Measurements from ENCODE around the gene RHOBTB1.

- TF ChIP-seq, protein P1, sequence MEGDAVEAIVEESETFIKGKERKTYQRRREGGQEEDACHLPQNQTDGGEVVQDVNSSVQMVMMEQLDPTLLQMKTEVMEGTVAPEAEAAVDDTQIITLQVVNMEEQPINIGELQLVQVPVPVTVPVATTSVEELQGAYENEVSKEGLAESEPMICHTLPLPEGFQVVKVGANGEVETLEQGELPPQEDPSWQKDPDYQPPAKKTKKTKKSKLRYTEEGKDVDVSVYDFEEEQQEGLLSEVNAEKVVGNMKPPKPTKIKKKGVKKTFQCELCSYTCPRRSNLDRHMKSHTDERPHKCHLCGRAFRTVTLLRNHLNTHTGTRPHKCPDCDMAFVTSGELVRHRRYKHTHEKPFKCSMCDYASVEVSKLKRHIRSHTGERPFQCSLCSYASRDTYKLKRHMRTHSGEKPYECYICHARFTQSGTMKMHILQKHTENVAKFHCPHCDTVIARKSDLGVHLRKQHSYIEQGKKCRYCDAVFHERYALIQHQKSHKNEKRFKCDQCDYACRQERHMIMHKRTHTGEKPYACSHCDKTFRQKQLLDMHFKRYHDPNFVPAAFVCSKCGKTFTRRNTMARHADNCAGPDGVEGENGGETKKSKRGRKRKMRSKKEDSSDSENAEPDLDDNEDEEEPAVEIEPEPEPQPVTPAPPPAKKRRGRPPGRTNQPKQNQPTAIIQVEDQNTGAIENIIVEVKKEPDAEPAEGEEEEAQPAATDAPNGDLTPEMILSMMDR (IDR thresholded peaks at IDR 0.05; ENCODE audit: poor library complexity), result no peak
- TF ChIP-seq EZH2phosphoT487 (IDR thresholded peaks at IDR 0.05; ENCODE audit: low read depth, severe bottlenecking, unreplicated experiment), result no peak
Observed at GRCh38 chr10:60827791-60828488, 116.0 kb downstream of the RHOBTB1 start.
